AG10803 (cell line): ENCODE measurements around the gene HELZ.
"Not testable (repeated sequence)": the region's sequence is repeated elsewhere in the genome, so short reads cannot be mapped to it uniquely, and the experiment has no call there.

Experiments
- DNase-seq: peaks from one replicate; pipeline ENCODE4 v3.0.0; 2010; ENCODE audit warnings: low read depth
- H3K4me3 ChIP-seq: 2 replicates; pipeline ENCODE4 v1.5.1; 2011; ENCODE audit warnings: mild to moderate bottlenecking, low read length, control low read depth
- CTCF ChIP-seq: conservative IDR thresholded peaks from 2 replicates; pipeline ENCODE4 v1.5.1; 2011; ENCODE audit warnings: mild to moderate bottlenecking, low read length, control low read depth, inconsistent platforms

HELZ gene

GRCh38 chr17:67245073-67245693, at the start of gene HELZ:
TSS of gene HELZ (minus strand) at chr17:67245196. CDS start at chr17:67218804, 26,392 bp downstream.
- H3K4me3 ChIP-seq: peak within 1 kb of the TSS; percentile 82
- peak; percentile 82 for DNase-seq
- no peak for TF ChIP-seq CTCF

GRCh38 chr17:67293251-67294203, 48.5 kb upstream of the HELZ start:
- peak; percentile 47 for DNase-seq
- peak; percentile 79 for TF ChIP-seq CTCF

GRCh38 chr17:67290711-67291291, 45.8 kb upstream of the HELZ start:
- no peak for DNase-seq
- TF ChIP-seq CTCF: no peak
- H3K4me3 ChIP-seq: no peak overlapping the region

More at GRCh38 chr17:67293251-67294203, 48.5 kb upstream of the HELZ start:
- no peak overlapping the region for H3K4me3 ChIP-seq

GRCh38 chr17:67290244-67290643, 45.2 kb upstream of the HELZ start:
- no peak overlapping the region for H3K4me3 ChIP-seq
- DNase-seq: no peak
- TF ChIP-seq CTCF: no peak

- peak overlapping the region; percentile 34 for H3K4me3 ChIP-seq
- peak; percentile 72 for DNase-seq
- TF ChIP-seq CTCF: peak; percentile 8; the same call in 1 of the 2 replicates
Observed at GRCh38 chr17:67289181-67289876, 44.3 kb upstream of the HELZ start.

- not testable (repeated sequence) for H3K4me3 ChIP-seq, DNase-seq
Observed at GRCh38 chr17:67286826-67287225, 41.8 kb upstream of the HELZ start.

- TF ChIP-seq CTCF: no peak
- no peak overlapping the region for H3K4me3 ChIP-seq
- no peak for DNase-seq
Observed at GRCh38 chr17:67285360-67285759, 40.4 kb upstream of the HELZ start.
